Suppressor macrophage treated with lipopolysaccharide for 4 hours (primary cell): ENCODE data around the gene NLRX1.
"Not testable (repeated sequence)": the region's sequence is repeated elsewhere in the genome, so short reads cannot be mapped to it uniquely, and the experiment has no call there.

ENCODE experiments used
- DNase-seq: peaks from one replicate; pipeline ENCODE4 v3.0.0-alpha.2; 2020

Gene NLRX1, protein sequence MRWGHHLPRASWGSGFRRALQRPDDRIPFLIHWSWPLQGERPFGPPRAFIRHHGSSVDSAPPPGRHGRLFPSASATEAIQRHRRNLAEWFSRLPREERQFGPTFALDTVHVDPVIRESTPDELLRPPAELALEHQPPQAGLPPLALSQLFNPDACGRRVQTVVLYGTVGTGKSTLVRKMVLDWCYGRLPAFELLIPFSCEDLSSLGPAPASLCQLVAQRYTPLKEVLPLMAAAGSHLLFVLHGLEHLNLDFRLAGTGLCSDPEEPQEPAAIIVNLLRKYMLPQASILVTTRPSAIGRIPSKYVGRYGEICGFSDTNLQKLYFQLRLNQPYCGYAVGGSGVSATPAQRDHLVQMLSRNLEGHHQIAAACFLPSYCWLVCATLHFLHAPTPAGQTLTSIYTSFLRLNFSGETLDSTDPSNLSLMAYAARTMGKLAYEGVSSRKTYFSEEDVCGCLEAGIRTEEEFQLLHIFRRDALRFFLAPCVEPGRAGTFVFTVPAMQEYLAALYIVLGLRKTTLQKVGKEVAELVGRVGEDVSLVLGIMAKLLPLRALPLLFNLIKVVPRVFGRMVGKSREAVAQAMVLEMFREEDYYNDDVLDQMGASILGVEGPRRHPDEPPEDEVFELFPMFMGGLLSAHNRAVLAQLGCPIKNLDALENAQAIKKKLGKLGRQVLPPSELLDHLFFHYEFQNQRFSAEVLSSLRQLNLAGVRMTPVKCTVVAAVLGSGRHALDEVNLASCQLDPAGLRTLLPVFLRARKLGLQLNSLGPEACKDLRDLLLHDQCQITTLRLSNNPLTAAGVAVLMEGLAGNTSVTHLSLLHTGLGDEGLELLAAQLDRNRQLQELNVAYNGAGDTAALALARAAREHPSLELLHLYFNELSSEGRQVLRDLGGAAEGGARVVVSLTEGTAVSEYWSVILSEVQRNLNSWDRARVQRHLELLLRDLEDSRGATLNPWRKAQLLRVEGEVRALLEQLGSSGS

DNA sequence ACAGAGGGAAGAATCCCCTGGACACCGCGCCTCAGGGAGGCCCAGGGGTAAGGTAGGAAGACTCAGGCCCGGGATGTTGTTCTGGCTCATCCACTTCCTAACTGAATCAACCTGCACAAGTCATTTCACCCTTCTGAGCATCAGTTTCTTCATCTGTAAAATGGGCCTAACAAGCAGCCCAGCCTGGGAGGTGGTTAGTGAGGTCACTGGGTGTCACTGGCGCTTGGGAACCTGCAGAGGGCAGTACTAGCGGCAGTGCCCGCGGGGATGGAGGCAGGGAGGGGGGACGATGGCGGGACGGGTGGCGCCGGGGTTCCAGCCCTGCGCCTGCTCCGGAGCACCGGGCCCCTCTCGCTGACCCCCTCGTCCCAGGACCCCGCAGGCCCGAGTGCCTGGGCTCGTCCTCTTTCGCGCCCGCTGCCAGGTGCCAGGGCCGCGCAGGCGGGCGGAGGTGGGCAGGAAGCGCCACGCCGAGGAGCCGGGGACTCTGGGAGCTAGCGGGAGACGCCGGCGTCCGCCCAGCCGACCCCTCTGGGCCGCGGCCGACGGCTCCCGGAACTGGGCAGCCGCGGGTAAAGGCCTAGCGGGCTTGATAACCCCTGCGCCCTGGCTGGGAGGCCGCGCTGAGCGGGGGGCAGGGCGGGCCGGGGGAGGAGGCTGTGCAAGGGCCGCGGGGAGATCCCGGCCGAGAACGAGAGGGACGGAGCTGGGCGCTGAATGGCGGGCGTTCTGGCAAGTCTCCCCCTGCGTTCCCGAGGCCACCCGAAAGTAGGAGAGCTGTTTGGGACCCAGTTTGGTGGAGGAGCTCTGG is at the start of gene NLRX1:
Gene NLRX1, plus strand, starts transcription at position 255 of the 811 bp plus-strand sequence. CDS start 2,679 bp downstream, outside the sequence.
- DNase-seq: peak; percentile 91

DNA sequence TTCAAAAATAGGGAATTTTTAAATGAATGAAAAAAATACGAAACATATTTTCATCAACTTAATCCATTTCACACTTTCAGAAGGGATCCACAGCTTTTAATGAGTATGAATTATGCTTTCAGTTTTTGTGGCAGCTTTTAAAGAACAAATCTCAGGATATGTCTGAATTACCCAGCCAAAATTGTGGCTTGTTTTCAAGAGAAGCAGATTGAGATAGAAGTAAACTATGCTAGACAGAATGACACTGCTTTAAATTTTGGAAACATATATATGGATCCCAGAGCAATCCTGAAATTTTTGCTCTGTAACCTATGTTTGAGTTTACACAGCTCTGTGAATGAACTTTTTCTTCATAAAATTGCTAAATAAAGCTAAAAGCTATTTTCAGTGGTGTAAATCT is 49.6 kb upstream of the NLRX1 start:
- no peak for DNase-seq

DNA sequence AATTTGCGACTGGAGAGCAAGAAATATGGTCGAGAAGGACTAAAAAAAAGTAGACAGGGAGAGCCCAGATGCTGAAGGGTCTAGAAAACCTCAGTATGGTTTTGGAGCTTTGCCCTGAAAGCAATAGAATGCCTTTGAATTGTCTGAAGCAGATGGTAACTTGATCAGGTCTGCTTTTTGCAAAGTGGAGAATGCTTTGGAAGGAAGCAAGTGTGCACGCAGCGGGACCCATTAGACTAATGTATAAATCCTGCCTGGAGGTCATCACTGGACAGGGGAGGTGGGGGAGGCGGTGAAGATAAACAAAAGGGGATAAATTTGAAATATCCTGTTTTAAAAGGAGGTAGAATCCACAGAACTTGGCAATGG is 47.9 kb upstream of the NLRX1 start:
- no peak for DNase-seq

DNA sequence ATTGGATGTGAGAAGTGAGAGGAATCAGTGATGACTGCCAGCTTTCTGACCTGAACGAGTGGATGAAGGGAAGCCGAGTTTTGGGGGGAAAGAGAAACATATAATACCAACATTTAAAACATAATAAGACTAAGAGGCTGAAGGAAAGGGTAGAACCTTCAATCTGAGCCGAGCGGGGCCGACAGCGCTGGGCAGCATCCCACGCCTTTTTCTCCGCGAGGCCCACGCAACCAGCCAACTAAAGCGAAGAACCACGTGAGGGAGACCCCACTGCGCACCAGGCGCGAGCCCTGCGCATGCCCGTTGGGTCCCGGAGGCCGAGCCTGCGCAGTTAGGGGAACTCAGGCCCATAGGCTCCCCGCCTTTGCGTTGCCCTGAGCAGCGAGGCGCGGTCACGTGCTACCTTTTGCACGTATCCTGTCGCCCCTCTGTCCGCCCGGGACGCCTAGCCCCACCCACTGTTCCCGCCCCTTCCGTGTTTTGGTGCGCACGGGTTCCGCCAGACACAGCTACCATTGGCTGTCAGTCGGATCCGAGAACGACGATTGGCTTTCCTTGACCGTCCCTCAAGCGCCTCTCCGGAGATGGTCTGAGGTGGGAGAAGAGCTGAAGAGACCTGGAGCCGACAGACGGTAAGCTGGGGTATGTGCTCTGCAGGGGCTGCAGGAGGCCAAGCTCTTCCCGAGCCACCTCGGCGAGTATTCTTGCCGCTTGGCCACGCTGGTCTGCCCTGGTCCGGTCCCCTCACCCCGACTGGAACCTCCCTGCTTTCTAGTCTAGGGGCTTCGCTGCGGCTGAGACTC is 47.3 kb upstream of the NLRX1 start, which contains the start of gene HINFP:
Gene HINFP, plus strand, starts transcription at position 573 of the 803 bp plus-strand sequence. CDS start 5,365 bp downstream, outside the sequence.
- peak; percentile 99 for DNase-seq

DNA sequence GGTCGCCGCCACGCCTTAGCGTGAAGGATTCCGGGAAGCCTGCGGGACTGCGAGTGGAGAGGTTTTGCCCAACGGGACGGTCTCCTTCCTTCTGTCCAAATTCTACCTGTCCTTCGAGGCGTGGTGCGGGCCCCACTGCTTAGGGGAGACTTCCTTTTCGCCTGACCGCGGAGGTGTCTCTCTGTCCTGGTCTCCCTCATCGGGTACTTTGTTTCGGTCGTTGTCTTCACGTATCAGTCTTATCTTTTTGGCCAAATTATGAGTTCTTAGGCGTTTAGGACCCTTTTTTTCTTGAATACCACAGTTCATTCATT is 46.8 kb upstream of the NLRX1 start:
- DNase-seq: no peak

DNA sequence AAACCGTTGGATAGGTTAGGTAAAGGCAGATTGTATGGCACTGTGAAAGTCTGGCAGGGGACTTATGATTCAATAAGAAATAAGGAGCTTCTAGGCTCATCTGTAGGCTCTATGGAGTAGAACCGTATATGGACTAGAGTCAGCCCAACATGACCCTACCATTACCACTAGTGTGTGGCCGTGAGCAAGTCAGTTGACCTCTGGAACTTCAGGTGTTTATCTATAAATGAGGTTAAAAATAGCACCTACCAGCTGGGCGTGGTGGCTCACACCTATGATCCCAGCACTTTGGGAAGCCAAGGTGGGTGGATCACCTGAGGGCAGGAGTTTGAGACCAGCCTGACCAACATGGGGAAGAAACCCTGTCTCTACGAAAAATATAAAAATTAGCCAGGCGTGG is 42.7 kb upstream of the NLRX1 start:
- no peak for DNase-seq

DNA sequence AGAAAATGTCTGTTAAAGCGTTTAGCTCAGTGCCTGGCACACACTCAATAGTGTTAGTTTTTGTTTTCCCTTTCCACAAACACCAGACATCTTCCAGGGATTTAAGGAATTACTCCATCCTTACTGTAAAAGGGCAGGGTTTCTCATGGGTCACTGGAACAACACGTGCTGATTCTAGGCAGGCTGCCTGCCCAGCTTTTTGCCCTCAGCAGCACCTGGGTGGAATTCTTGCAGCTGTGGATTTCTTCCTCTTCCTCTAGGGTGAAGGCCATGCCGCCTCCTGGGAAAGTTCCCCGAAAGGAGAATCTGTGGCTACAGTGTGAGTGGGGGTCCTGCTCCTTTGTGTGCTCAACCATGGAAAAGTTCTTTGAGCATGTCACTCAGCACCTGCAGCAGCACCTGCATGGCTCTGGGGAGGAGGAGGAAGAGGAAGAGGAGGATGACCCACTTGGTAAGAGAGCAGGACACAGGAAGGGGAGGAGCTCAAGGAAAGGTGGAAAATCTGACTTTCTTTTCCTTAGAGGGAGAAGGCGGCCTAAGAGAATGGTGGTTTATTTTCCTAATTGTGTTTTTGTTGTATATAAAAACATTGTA is 41.8 kb upstream of the NLRX1 start:
- DNase-seq: no peak

DNA sequence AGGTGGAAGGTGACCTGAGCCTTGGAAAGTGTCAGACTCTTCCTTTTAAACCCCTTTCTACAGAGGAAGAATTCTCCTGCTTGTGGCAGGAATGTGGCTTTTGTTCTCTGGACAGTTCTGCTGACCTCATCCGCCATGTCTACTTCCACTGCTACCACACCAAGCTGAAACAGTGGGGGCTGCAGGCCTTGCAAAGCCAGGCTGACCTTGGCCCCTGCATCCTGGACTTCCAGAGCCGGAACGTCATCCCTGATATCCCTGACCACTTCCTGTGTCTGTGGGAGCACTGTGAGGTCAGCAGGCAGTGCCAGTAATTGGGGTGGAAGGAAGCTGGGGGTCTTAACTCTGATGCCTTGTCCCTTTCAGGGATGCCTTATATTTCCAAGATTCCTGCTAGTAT is 37.9 kb upstream of the NLRX1 start:
- DNase-seq: no peak

DNA sequence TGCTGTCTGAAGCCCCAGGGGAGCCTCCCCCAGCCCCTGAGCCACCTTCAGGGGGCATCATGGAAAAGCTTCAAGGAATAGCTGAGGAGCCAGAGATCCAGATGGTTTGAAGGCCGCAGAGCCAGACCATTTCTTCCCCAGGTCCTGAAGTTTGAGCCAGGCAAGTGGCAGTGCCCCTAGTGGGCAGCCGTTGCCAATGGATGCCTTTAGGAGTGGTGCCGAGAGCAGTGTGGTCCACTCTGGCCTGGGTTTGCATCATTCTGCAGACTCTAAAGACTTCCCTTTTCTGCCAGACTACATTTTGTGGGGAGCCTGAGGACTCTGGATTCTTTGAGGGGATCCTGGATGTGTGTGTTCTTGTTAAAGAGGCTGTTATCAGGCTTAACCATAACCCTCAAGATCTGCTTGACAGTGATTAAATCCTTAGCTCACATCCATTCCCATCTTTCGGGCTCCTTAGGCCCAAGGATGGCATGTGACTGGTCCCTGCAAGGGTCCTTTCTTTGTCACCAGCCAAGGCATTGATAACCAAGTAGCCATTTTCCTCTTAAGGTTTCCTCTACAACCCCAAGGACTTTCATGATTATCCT is 34.0 kb upstream of the NLRX1 start:
- DNase-seq: peak; percentile 52

DNA sequence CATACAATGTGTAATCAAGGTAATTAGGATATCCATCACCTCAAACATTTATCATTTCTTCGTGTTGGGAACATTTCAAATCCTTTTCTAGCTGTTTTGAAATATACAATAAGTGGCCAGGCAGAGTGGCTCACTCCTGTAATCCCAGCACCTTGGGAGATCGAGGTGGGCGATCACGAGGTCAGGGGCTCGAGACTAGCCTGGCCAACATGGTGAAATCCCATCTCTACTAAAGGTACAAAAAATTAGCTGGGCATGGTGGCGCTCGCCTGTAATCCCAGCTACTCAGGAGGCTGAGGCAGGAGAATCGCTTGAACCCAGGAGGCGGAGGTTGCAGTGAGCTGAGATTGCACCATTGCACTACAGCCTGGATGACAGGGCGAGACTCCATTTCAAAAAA is 29.2 kb upstream of the NLRX1 start:
- DNase-seq: not testable (repeated sequence)

DNA sequence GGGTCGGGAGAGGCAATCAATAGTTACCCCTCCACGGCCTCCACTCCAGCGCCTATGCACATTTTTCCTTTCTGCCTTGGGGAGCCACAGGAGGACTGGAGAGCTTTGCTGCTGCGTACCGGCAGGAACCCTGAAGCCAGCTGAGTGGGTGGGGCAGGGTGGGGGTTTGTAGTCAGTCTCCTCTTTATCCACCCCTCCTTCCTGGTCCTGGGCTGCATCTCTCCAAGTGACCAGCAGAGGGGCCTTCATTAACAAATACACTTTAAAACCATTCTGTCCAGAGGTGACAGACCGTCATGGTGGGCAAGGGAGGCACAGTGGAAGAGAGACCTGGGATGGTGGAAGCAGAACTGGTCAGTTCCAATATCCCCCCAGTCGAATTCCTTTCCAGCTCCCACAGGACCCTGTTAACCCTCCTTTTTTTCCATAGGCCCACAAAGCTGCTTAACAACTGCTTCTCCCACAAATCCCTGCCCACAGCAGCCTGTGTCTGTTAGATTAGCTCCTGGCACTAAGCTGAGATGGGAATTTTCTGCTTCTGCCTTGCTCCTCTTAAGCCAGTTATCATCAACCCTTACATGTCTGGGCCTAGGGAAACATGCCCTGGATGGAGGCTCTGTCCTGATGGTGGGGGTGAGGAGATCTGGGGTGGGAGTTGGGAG is 23.6 kb upstream of the NLRX1 start:
- DNase-seq: peak; percentile 75

DNA sequence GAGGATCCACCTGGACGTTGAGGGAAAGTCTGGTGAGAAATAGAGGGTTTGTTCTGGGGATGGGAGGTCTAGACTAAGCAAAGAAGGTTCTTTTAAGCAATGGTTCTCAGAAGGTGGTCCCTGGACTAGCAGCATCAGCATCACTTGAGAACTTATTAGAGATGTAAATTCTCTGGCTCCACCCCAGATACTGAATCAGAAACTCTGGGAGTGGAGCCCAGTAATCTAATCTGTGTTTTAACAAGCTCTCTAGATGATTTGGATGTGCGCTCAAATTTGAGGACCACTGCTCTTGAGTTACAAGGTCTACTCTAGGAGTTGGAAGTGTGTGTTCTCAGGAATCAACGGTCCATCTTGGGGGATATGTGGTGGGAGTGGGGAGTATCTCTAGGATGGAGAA is 23.0 kb upstream of the NLRX1 start:
- no peak for DNase-seq

DNA sequence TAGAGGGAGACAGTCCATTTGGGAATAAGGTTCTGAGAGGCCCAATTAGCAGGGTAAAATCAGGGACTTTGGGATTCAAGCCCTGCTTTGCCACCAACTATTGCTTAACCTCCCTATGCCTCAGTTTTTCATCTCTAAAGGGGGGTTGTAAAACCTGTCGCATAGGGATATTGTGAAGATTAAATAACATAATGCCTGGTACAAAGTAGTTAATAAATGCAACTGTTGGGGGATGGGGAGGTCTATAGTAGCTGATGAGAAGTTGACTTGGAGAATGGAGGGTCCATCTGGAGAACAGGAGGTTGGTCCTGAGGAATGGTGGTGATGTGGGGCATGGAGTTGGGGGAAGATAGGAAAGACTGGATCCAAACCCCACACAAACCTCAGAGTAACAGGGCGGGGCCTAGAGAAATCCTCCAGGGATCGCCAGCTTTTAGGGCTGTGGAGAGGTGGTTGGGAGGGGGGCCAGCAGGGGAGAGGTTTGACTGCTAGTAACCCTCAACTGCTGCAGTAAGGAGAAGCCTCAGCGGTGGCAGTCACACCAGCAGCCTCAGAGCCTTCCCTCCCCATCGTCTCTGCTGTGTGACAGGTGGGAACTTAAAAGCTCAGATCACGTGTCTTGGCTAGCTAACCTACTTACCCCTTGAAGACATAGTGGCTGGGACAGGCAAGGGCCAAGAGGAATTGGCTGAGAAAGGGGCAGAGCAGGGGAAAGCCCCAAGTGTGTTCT is 20.8 kb upstream of the NLRX1 start:
- DNase-seq: no peak

DNA sequence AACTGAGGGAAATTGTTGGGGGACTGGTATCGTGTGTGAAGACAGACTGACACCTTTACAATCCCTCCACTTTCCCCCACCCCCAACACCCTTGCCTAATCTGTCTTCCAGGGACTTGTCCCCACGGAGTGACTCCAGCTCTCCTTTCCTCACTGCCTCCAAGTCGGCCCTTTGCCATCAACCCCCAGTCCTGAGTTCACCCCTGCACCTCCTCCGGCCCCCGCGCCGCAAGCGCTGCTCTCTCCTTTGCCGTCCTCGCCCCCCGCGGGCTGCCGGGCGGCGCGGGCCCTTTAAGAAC is 19.9 kb upstream of the NLRX1 start:
- no peak for DNase-seq

DNA sequence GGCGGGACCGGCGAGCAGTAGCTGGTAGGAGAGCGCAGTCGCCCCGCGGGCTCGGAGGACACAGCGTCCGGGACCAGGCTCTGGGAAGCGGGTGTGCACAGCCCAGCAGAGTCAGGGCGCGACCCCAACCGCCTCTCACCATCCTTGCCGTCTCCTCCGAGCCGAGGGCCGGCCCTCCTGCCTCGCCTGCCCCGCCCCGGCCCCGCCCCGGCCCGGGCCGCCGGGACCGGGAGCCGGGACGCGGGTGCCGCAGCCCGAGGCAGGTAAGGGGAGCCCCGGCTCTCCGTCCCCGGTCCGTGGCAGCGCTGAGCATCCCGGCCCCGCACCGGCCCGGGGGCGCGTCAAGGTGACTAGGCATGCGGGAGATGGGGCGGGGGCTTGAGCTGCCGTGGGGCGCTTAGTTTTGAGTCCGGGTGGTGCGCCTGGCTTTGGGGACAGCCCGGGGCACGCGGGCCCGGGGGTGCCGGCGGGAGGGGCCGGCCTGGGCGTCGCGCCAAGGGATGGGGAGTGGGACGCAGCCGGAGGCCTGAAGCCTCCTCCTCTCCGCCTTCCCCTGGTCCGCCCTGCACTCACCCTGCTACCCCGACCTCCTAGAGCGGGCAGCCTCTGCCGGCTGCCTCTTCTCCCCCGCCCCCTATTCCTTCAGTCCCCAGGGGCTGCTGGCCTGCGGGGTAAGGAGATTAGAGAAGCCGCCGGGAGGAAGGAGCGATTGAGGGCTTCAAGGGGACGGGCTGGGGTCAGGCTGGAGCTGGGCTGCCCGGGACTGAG is 19.3 kb upstream of the NLRX1 start, which contains the start of gene ABCG4:
Gene ABCG4, plus strand, starts transcription at position 35 of the 768 bp plus-strand sequence. CDS start 914 bp downstream, outside the sequence.
- DNase-seq: no peak

DNA sequence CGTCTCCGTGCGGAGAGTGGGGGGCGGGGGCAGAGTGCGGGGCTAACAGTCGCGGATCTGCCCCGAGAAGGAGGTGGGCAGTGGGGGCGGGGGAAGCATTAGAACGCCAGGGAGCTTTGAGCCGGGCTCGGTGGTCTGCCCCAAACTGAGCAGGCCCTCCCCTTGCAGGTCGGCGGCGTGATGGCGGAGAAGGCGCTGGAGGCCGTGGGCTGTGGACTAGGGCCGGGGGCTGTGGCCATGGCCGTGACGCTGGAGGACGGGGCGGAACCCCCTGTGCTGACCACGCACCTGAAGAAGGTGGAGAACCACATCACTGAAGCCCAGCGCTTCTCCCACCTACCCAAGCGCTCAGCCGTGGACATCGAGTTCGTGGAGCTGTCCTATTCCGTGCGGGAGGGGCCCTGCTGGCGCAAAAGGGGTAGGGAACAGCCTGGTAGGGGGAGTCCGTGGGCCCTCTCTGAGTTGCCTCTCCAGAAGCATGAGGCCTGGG is 18.7 kb upstream of the NLRX1 start:
- DNase-seq: no peak

DNA sequence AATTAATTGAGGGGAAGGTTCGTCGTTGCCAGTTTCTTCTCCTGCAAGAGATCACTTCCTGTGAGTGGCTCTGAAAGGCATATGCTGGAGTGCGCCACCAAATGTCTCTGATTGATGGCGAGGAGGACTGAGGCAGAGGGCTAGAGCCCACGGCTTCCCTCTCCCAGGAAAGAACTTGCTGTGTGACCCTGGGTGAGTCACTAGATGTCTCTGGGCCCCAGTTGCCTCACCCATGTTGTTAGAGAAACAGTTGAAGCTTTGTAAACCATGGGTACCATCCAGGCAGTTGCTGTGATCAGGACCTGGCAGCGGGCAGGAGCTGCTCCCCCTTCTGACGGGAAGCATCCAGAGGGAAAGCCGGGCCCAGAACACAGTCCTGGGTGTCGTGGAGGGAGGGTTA is 16.5 kb upstream of the NLRX1 start:
- DNase-seq: no peak

DNA sequence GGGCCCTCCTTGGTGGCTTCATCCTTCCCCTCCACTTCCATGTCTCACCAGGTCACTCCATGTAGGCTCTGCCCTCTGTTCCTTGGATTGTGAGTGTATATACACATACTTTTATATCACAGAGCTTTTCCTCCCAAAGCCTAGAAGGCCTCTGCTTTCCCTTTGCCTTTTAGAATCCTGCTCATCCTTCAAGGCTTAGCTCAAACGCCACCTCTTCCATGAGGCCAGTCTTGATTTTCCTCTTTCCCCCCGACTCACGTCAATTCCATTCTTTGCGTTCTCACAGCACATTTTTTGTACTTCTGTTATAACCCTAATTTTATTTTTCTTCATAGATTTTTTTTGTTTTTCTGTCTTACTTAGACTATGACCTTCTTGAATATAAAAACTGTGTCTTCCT is 15.9 kb upstream of the NLRX1 start:
- no peak for DNase-seq
